ENCODE measurements around the gene SVIL. TPM values are rescaled to one million over a fixed set of nuclear protein-coding genes. Genes with fewer than 3 reads are reported as not detected.
"Not testable (repeated sequence)": the region's sequence is repeated elsewhere in the genome, so short reads cannot be mapped to it uniquely, and the experiment has no call there.

Gene SVIL
- total RNA-seq, 2 experiments from 2014 or later: 1.0 to 3.7 TPM

DNA sequence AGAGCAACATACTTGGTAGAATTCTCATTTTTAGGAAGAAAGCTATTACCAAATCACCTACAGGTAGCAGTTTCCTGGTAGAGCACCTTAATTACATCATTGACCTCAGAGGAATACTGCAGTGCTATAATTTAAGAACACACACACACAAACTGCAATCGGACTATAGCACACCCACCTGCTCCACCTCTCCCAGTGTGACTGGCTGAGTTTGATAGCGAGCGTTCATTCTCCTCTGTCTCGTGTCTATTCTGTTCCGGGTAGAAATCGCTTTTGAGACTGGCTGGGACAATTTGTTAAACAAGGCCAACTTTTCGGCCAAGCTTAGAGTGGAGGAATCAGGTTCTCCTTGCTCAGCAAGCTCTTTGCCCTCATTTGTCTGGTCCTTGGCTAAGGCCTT is 110.5 kb downstream of the SVIL start:
- Mint-ChIP-seq H3K4me1 (peaks cover 7% of the 10 kb centered on the region), H3K36me3 (no peaks in the 10 kb centered on the region), H3K27me3 (no peaks in the 10 kb centered on the region), H3K4me3 (no peak overlapping the region), H3K27ac (no peak overlapping the region), H3K9me3 (ENCODE audit: low read depth) (no peaks in the 10 kb centered on the region)
- DNase-seq (no peak), ATAC-seq (no peak)
- CTCF ChIA-PET: interaction anchor here (4.7 kb wide), 1 partner anchor 11 kb away, joined by 28 read pairs; no protein-coding TSS in a partner anchor

DNA sequence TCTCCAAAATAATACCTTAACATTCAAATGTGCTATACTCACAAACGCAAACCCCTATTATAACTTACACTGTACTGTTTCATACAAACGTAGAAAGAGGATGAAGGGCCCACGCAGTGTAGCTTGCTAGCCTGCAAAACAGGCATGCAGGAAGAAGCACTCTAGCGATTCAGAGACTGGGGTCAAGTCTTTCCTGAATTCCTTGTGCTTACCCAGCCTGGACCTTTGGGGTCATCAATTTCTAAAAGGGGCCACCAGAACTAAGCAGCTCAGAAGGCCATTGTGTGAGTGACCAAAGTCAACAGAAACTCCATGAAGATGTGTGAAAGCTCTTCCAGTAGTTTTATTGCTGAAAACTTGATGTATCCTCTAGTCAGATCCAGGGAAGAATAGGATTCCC is 111.9 kb downstream of the SVIL start:
- no peaks in the 10 kb centered on the region for H3K9me3 Mint-ChIP-seq (ENCODE audit: low read depth)
- no peaks in the 10 kb centered on the region for H3K27me3 Mint-ChIP-seq
- no peaks in the 10 kb centered on the region for H3K36me3 Mint-ChIP-seq
- no peak overlapping the region for H3K4me3 Mint-ChIP-seq
- H3K27ac Mint-ChIP-seq: no peak overlapping the region
- ATAC-seq: no peak
- no peak for DNase-seq
- CTCF ChIA-PET: interaction anchor here (1.1 to 4.7 kb wide), 3 partner anchors 9 to 26 kb away, joined by 3 to 28 read pairs (median 7); no protein-coding TSS in a partner anchor
- peaks cover 7% of the 10 kb centered on the region for H3K4me1 Mint-ChIP-seq

GRCh38 chr10:29522061-29522855 is 112.5 kb downstream of the SVIL start:
- H3K4me3 Mint-ChIP-seq: peak overlapping the region; percentile 5
- no peak for DNase-seq
- H3K9me3 Mint-ChIP-seq (ENCODE audit: low read depth): no peaks in the 10 kb centered on the region
- H3K27ac Mint-ChIP-seq: no peak overlapping the region
- CTCF ChIA-PET: interaction anchor here (1.1 to 4.7 kb wide), 4 partner anchors 9 to 76 kb away, joined by 3 to 28 read pairs (median 6); no protein-coding TSS in a partner anchor
- ATAC-seq: no peak
- H3K36me3 Mint-ChIP-seq: no peaks in the 10 kb centered on the region
- H3K4me1 Mint-ChIP-seq: peaks cover 7% of the 10 kb centered on the region
- no peaks in the 10 kb centered on the region for H3K27me3 Mint-ChIP-seq

- CTCF ChIA-PET: interaction anchor here (0.8 kb wide), 1 partner anchor 99 kb away, joined by 3 read pairs; no protein-coding TSS in a partner anchor
- Mint-ChIP-seq H3K4me1 (peaks cover 7% of the 10 kb centered on the region), H3K4me3 (no peak overlapping the region), H3K36me3 (no peaks in the 10 kb centered on the region), H3K27me3 (no peaks in the 10 kb centered on the region), H3K9me3 (ENCODE audit: low read depth) (no peaks in the 10 kb centered on the region), H3K27ac (no peak overlapping the region)
- no peak for ATAC-seq
- no peak for DNase-seq
Measured at GRCh38 chr10:29519659-29520058, 115.1 kb downstream of the SVIL start.

- ATAC-seq: no peak
- Mint-ChIP-seq H3K27ac (no peak overlapping the region), H3K4me1 (peaks cover under 1% of the 10 kb centered on the region), H3K36me3 (no peaks in the 10 kb centered on the region), H3K4me3 (no peak overlapping the region), H3K9me3 (ENCODE audit: low read depth) (no peaks in the 10 kb centered on the region), H3K27me3 (no peaks in the 10 kb centered on the region)
- CTCF ChIA-PET: interaction anchor here (0.7 to 1.7 kb wide), 6 partner anchors 8 to 131 kb away, joined by 3 to 4 read pairs (median 4); no protein-coding TSS in a partner anchor
- no peak for DNase-seq
Measured at GRCh38 chr10:29517352-29517923, 117.3 kb downstream of the SVIL start.

DNA sequence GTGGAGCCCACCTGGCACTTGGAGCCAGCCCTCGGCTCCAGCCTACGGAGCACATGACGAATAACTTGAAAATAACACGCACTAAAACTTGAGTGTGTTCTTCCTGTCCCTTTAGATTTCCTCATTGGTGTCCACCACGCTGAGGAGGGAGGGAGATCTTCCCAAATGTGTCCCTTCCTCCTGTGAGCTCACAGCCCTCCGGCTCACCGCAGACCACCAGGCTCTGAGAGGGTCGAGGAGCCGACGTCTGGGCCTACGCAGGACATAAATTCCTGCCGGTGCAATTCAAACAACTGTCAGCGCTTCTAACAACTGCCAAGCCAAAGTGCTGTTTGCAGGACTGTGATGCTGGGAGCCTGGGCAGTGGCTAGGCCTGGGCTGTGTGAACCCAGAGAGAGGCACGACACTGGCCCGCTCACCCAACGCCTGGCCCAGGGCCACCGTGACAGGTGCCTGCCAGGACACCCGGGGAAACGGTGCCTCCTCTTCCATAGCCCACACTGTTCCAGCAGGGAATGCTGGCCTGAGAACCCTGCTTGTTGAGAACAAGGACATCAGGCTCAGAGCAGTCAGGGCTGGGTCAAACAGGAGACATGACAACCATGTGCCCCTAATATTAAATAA is 118.3 kb downstream of the SVIL start:
- not testable (repeated sequence) for H3K9me3 Mint-ChIP-seq (ENCODE audit: low read depth); H3K4me1 Mint-ChIP-seq; H3K27ac Mint-ChIP-seq; H3K27me3 Mint-ChIP-seq; H3K36me3 Mint-ChIP-seq; DNase-seq; H3K4me3 Mint-ChIP-seq; ATAC-seq
- CTCF ChIA-PET: interaction anchor here (0.7 to 1.5 kb wide), 4 partner anchors 9 to 130 kb away, joined by 3 to 4 read pairs (median 4); no protein-coding TSS in a partner anchor

- H3K36me3 Mint-ChIP-seq; H3K4me1 Mint-ChIP-seq; H3K27ac Mint-ChIP-seq; ATAC-seq; H3K9me3 Mint-ChIP-seq (ENCODE audit: low read depth); H3K4me3 Mint-ChIP-seq; CTCF ChIA-PET; DNase-seq; H3K27me3 Mint-ChIP-seq: not testable (repeated sequence)
Measured at GRCh38 chr10:29515879-29516278, 118.9 kb downstream of the SVIL start.

DNA sequence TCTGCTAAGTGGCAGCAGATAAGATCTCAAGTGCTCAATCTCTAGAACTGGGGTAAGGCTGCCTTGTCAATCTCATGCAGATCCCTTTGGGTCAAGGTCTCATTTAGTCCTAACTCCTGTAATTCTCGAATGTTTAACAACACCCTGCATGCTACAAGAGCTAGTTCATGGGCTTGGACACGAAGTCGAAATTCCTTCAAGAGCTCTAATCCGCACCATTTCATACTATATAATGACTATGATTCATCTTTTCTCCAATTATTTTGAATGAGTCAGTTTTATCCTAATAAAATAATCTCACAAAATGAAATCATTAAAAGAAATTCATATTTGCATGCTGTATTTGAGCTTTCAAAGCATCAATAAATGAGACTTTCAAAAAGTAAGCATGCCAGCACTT is 119.7 kb downstream of the SVIL start:
- H3K9me3 Mint-ChIP-seq (ENCODE audit: low read depth); DNase-seq; H3K36me3 Mint-ChIP-seq; H3K27ac Mint-ChIP-seq; H3K27me3 Mint-ChIP-seq; ATAC-seq; H3K4me3 Mint-ChIP-seq; H3K4me1 Mint-ChIP-seq: not testable (repeated sequence)
- CTCF ChIA-PET: interaction anchor here (2.6 kb wide), 1 partner anchor 8 kb away, joined by 28 read pairs; no protein-coding TSS in a partner anchor

- Mint-ChIP-seq H3K36me3 (no peaks in the 10 kb centered on the region), H3K27me3 (no peaks in the 10 kb centered on the region), H3K27ac (no peak overlapping the region), H3K9me3 (ENCODE audit: low read depth) (no peaks in the 10 kb centered on the region), H3K4me1 (no peaks in the 10 kb centered on the region), H3K4me3 (no peak overlapping the region)
- no peak for DNase-seq
- CTCF ChIA-PET: interaction anchor here (1.6 to 2.6 kb wide), 5 partner anchors 9 to 222 kb away, joined by 4 to 28 read pairs (median 6); no protein-coding TSS in a partner anchor
- ATAC-seq: no peak
Measured at GRCh38 chr10:29514306-29514705, 120.5 kb downstream of the SVIL start.

- DNase-seq: no peak
- Mint-ChIP-seq H3K9me3 (ENCODE audit: low read depth) (no peaks in the 10 kb centered on the region), H3K27me3 (no peaks in the 10 kb centered on the region), H3K36me3 (no peaks in the 10 kb centered on the region), H3K27ac (no peak overlapping the region), H3K4me3 (no peak overlapping the region), H3K4me1 (no peaks in the 10 kb centered on the region)
- ATAC-seq: no peak
- CTCF ChIA-PET: interaction anchor here (0.9 to 2.6 kb wide), 11 partner anchors 10 to 224 kb away, joined by 3 to 28 read pairs (median 5); no protein-coding TSS in a partner anchor
Measured at GRCh38 chr10:29512425-29512974, 122.3 kb downstream of the SVIL start.

- H3K36me3 Mint-ChIP-seq; H3K27me3 Mint-ChIP-seq; H3K4me3 Mint-ChIP-seq; H3K27ac Mint-ChIP-seq; H3K4me1 Mint-ChIP-seq; H3K9me3 Mint-ChIP-seq (ENCODE audit: low read depth); ATAC-seq; DNase-seq: not testable (repeated sequence)
- CTCF ChIA-PET: interaction anchor here (1.7 to 1.9 kb wide), 2 partner anchors 120 to 123 kb away, joined by 8 read pairs; no protein-coding TSS in a partner anchor
Measured at GRCh38 chr10:29511806-29512205, 123.0 kb downstream of the SVIL start.

DNA sequence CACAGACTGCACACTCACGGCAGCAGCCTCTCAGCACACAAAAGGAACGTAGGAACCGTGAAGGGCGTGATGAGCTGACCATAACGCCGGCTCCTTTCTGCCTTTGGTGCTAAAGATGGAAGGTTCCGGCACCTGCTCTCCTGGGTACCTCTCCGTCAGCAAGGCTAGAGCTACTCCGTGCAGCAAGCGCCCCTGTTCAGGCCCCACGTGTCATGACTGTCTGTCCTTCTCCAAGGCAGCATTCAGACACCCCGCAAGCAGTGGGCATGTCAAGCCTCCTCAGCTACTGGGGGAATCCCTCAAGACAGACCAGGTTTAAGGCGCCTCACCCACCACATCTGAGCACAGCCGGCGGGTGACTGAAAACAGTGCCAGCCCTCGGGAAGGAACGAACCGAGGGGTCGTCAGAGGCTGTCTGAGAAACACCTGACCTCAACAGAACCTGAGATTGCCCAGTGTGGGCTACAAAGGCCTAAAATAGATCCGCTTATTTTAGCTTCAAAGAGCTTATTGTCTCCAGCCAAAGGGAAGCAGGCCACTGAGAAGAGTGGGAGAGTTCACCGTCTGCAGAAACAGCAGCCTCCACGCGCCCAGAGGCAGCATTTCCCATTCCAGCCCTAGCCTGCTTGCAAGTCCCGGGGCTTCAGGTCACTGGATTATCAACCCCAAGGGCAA is 124.2 kb downstream of the SVIL start:
- not testable (repeated sequence) for H3K27me3 Mint-ChIP-seq; H3K27ac Mint-ChIP-seq; H3K36me3 Mint-ChIP-seq; H3K4me3 Mint-ChIP-seq; H3K9me3 Mint-ChIP-seq (ENCODE audit: low read depth); H3K4me1 Mint-ChIP-seq; ATAC-seq; DNase-seq
- CTCF ChIA-PET: interaction anchor here (1.4 kb wide), 1 partner anchor 62 kb away, joined by 3 read pairs; no protein-coding TSS in a partner anchor

All from activated CD8-positive, alpha-beta memory T cell treated with anti-CD3 and anti-CD28 coated beads, Interleukin-2, amount 10 ng/mL, durations not matched to agents 7 days and 5 days (primary cell).